ENCODE data around the gene ZNF724.

The ZNF724 gene

DNA sequence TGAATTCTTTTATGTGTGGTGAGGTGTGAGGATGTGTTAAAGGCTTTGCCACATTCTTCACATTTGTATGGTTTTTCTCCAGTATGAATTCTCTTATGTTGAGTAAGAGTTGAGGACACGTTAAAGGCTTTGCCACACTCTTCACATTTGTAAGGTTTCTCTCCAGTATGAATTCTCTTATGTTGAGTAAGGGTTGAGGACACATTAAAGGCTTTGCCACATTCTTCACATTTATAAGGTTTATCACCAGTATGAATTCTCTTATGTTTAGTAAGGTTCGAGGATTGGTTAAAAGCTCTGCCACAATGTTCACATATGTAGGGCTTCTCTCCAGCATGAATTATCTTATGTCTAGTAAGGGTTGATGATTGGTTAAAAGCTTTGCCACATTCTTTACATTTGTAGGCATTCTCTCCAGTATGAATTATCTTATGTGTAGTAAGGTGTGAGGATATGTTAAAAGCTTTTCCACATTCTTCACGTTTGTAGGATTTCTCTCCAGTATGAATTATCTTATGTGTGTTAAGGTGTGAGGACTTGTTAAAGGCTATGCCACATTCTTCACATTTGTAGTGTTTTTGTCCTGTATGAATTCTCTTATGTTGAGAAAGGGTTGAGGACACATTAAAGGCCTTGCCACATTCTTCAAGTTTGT, 27.1 kb downstream of the ZNF724 start:
- no peak for DNase-seq

DNA sequence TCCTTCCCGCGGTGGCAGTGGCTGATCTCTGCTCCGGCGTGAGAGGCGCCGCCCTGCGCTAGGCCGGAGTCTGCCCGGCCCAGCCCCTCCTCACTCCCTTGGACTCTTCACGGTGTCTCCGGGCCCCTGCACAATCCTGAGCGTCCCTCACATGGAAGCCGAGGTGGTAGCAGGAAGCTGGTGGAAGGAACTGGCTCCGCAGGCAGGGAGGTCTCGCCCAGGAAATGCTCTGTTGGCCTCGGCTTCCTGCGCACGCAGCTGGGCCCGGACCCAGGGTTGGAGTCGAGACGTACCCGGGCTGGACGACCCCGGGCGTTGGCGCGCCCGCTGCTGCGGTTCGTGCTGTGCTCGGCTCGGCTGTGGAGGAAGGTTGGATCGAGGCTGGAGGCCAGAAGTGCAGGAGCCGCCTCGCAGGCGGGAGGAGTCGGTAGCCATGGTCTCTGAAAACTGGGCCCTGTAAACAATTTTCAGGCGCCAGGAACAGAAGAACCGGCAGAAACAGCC, 46.3 kb downstream of the ZNF724 start:
- DNase-seq: no peak

- no peak for DNase-seq
Measured at GRCh38 chr19:23190341-23190740, 59.9 kb downstream of the ZNF724 start.

DNA sequence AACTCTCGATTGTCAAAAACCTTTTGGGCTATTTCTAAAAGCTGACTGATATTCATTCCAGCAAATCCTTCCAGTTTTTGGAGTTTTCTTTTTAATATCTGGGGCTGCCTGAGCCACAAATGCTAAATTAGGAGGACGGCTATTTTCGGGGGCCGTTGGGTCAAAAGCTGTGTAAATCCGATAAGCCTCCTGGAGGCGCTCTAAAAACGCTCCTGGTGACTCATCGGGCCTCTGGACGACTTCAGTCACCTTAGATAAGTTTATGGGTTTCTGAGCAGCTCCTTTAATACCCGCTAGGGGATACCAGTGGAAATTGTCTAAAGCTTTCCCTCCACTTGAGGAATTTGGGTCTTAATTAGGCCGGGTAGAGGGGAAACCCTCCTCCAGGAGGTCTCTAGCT, 66.9 kb downstream of the ZNF724 start:
- DNase-seq: no peak
